ENCODE data around the gene FAM171A1.

Gene FAM171A1

GRCh38 chr10:15370856-15371701 is at the start of gene FAM171A1:
FAM171A1 (minus strand) TSS chr10:15371289; CDS start chr10:15371052, 237 bp downstream.
- H3K27me3 ChIP-seq (ENCODE audit: low read depth, low read length): no peaks in the 10 kb centered on the region
- H3K4me3 ChIP-seq (ENCODE audit: low read length): no peak within 1 kb of the TSS
- H3K9ac ChIP-seq (ENCODE audit: low read length): no peak within 1 kb of the TSS
- H4K20me1 ChIP-seq (ENCODE audit: insufficient read depth, low read length): no peaks in the 10 kb centered on the region
- no peaks in the 10 kb centered on the region for H3K36me3 ChIP-seq (replicated peaks; ENCODE audit: low read depth, low read length)
- H3K9me3 ChIP-seq (ENCODE audit: insufficient read depth, low read length): no peaks in the 10 kb centered on the region
- H3K4me1 ChIP-seq (ENCODE audit: low read length): no peaks in the 10 kb centered on the region
- H3K79me2 ChIP-seq (ENCODE audit: low read length): no peaks in the 10 kb centered on the region
- H2AFZ ChIP-seq (ENCODE audit: low read depth, low read length): no peak within 1 kb of the TSS
- TF ChIP-seq CTCF (IDR thresholded peaks at IDR 0.05; ENCODE audit: low read depth, low read length): no peak
- TF ChIP-seq EZH2phosphoT487 (IDR thresholded peaks at IDR 0.05; ENCODE audit: low read depth): no peak
- H3K27ac ChIP-seq (ENCODE audit: low read length): no peak within 1 kb of the TSS
- no peak within 1 kb of the TSS for H3K4me2 ChIP-seq (ENCODE audit: low read length)

GRCh38 chr10:15420858-15421257 is 49.8 kb upstream of the FAM171A1 start:
- no peak overlapping the region for H3K4me3 ChIP-seq (ENCODE audit: low read length)
- no peaks in the 10 kb centered on the region for H4K20me1 ChIP-seq (ENCODE audit: insufficient read depth, low read length)
- TF ChIP-seq CTCF (IDR thresholded peaks at IDR 0.05; ENCODE audit: low read depth, low read length) (no peak), EZH2phosphoT487 (IDR thresholded peaks at IDR 0.05; ENCODE audit: low read depth) (no peak)
- H3K79me2 ChIP-seq (ENCODE audit: low read length): no peaks in the 10 kb centered on the region
- H3K27me3 ChIP-seq (ENCODE audit: low read depth, low read length): no peaks in the 10 kb centered on the region
- no peaks in the 10 kb centered on the region for H3K9me3 ChIP-seq (ENCODE audit: insufficient read depth, low read length)
- H2AFZ ChIP-seq (ENCODE audit: low read depth, low read length): no peak overlapping the region
- H3K4me1 ChIP-seq (ENCODE audit: low read length): no peaks in the 10 kb centered on the region
- H3K9ac ChIP-seq (ENCODE audit: low read length): no peak overlapping the region
- H3K36me3 ChIP-seq (replicated peaks; ENCODE audit: low read depth, low read length): no peaks in the 10 kb centered on the region
- no peak overlapping the region for H3K4me2 ChIP-seq (ENCODE audit: low read length)
- no peak overlapping the region for H3K27ac ChIP-seq (ENCODE audit: low read length)

- Histone ChIP-seq H3K9me3 (ENCODE audit: insufficient read depth, low read length) (no peaks in the 10 kb centered on the region), H3K27me3 (ENCODE audit: low read depth, low read length) (no peaks in the 10 kb centered on the region), H4K20me1 (ENCODE audit: insufficient read depth, low read length) (no peaks in the 10 kb centered on the region)
These were observed 48.3 kb upstream of the FAM171A1 start for GRCh38 chr10:15419279-15419874.

More at GRCh38 chr10:15419279-15419874, 48.3 kb upstream of the FAM171A1 start:
- Histone ChIP-seq H3K9ac (ENCODE audit: low read length) (no peak overlapping the region), H3K4me1 (ENCODE audit: low read length) (no peaks in the 10 kb centered on the region), H3K27ac (ENCODE audit: low read length) (no peak overlapping the region), H3K4me2 (ENCODE audit: low read length) (no peak overlapping the region), H3K4me3 (ENCODE audit: low read length) (no peak overlapping the region), H2AFZ (ENCODE audit: low read depth, low read length) (no peak overlapping the region), H3K79me2 (ENCODE audit: low read length) (no peaks in the 10 kb centered on the region), H3K36me3 (replicated peaks; ENCODE audit: low read depth, low read length) (no peaks in the 10 kb centered on the region)
- TF ChIP-seq CTCF (IDR thresholded peaks at IDR 0.05; ENCODE audit: low read depth, low read length): peak; percentile 65
- no peak for TF ChIP-seq EZH2phosphoT487 (IDR thresholded peaks at IDR 0.05; ENCODE audit: low read depth)

Data from OCI-LY3 (cell line).